ENCODE data around the gene PPP1R16B.

Gene PPP1R16B

GRCh38 chr20:38889050-38889449, 83.6 kb downstream of the PPP1R16B start:
- no peak overlapping the region for H3K4me3 ChIP-seq (ENCODE audit: low read depth, low read length)
- DNase-seq (ENCODE audit: low read depth): no peak
- TF ChIP-seq CTCF (conservative IDR thresholded peaks at IDR 0.05; ENCODE audit: low read depth, low read length): no peak

- H3K4me3 ChIP-seq (ENCODE audit: low read depth, low read length): no peak overlapping the region
- no peak for DNase-seq (ENCODE audit: low read depth)
- TF ChIP-seq CTCF (conservative IDR thresholded peaks at IDR 0.05; ENCODE audit: low read depth, low read length): no peak
Measured at GRCh38 chr20:38889792-38890496, 84.4 kb downstream of the PPP1R16B start.

GRCh38 chr20:38890497-38890818, 85.0 kb downstream of the PPP1R16B start:
- H3K4me3 ChIP-seq (ENCODE audit: low read depth, low read length): no peak overlapping the region
- no peak for TF ChIP-seq CTCF (conservative IDR thresholded peaks at IDR 0.05; ENCODE audit: low read depth, low read length)
- DNase-seq (ENCODE audit: low read depth): no peak

- TF ChIP-seq CTCF (conservative IDR thresholded peaks at IDR 0.05; ENCODE audit: low read depth, low read length): no peak
- H3K4me3 ChIP-seq (ENCODE audit: low read depth, low read length): no peak overlapping the region
- no peak for DNase-seq (ENCODE audit: low read depth)
Measured at GRCh38 chr20:38892091-38892981, 86.8 kb downstream of the PPP1R16B start.

- TF ChIP-seq CTCF (conservative IDR thresholded peaks at IDR 0.05; ENCODE audit: low read depth, low read length): no peak
- H3K4me3 ChIP-seq (ENCODE audit: low read depth, low read length): no peak overlapping the region
- no peak for DNase-seq (ENCODE audit: low read depth)
Measured at GRCh38 chr20:38893056-38893564, 87.6 kb downstream of the PPP1R16B start.

- no peak overlapping the region for H3K4me3 ChIP-seq (ENCODE audit: low read depth, low read length)
- DNase-seq (ENCODE audit: low read depth): peak; percentile 58
Measured at GRCh38 chr20:38893565-38894090, 88.1 kb downstream of the PPP1R16B start.

More at GRCh38 chr20:38893565-38894090, 88.1 kb downstream of the PPP1R16B start:
- TF ChIP-seq CTCF (conservative IDR thresholded peaks at IDR 0.05; ENCODE audit: low read depth, low read length): peak; percentile 91
